ENCODE data around the gene CFAP20DC.
"Not testable (repeated sequence)": the region's sequence is repeated elsewhere in the genome, so short reads cannot be mapped to it uniquely, and the experiment has no call there.

The CFAP20DC gene

GRCh38 chr3:59016930-59017616 lies 32.8 kb downstream of the CFAP20DC start:
- DNase-seq: no peak

- DNase-seq: no peak
Measured at GRCh38 chr3:59013611-59014010, 36.2 kb downstream of the CFAP20DC start.

- no peak for DNase-seq
Measured at GRCh38 chr3:59006634-59007517, 42.9 kb downstream of the CFAP20DC start.

GRCh38 chr3:59001675-59002074 lies 48.1 kb downstream of the CFAP20DC start:
- DNase-seq: no peak

GRCh38 chr3:58999774-59000160 lies 50.1 kb downstream of the CFAP20DC start:
- no peak for DNase-seq

GRCh38 chr3:58999134-58999773 lies 50.6 kb downstream of the CFAP20DC start:
- no peak for DNase-seq

GRCh38 chr3:58998476-58999117 lies 51.2 kb downstream of the CFAP20DC start:
- no peak for DNase-seq

GRCh38 chr3:58996730-58997129 lies 53.1 kb downstream of the CFAP20DC start:
- DNase-seq: no peak

- peak; percentile 71 for DNase-seq
Measured at GRCh38 chr3:58994746-58995330, 55.0 kb downstream of the CFAP20DC start.

GRCh38 chr3:58993547-58993946 lies 56.3 kb downstream of the CFAP20DC start:
- no peak for DNase-seq

GRCh38 chr3:58991623-58992022 lies 58.2 kb downstream of the CFAP20DC start:
- DNase-seq: no peak

- DNase-seq: no peak
Measured at GRCh38 chr3:58991026-58991425, 58.8 kb downstream of the CFAP20DC start.

- DNase-seq: no peak
Measured at GRCh38 chr3:58989955-58990354, 59.9 kb downstream of the CFAP20DC start.

- no peak for DNase-seq
Measured at GRCh38 chr3:58989163-58989562, 60.7 kb downstream of the CFAP20DC start.

- DNase-seq: no peak
Measured at GRCh38 chr3:58988041-58988440, 61.8 kb downstream of the CFAP20DC start.

- no peak for DNase-seq
Measured at GRCh38 chr3:58986654-58987053, 63.2 kb downstream of the CFAP20DC start.

- no peak for DNase-seq
Measured at GRCh38 chr3:58979840-58980239, 70.0 kb downstream of the CFAP20DC start.

- no peak for DNase-seq
Measured at GRCh38 chr3:58973796-58974195, 76.0 kb downstream of the CFAP20DC start.

- DNase-seq: not testable (repeated sequence)
Measured at GRCh38 chr3:58967866-58968265, 82.0 kb downstream of the CFAP20DC start.

GRCh38 chr3:58965865-58966264 lies 84.0 kb downstream of the CFAP20DC start:
- DNase-seq: no peak

- DNase-seq: no peak
Measured at GRCh38 chr3:58963928-58964503, 85.8 kb downstream of the CFAP20DC start.

GRCh38 chr3:58962816-58963215 lies 87.0 kb downstream of the CFAP20DC start:
- no peak for DNase-seq
